ENCODE measurements around the gene DCN.
"Not testable (repeated sequence)": the region's sequence is repeated elsewhere in the genome, so short reads cannot be mapped to it uniquely, and the experiment has no call there.

The DCN gene

GRCh38 chr12:91182636-91183455, at the start of gene DCN:
Gene DCN (minus strand): TSS chr12:91182817. CDS start chr12:91178552, 4,265 bp downstream.
- DNase-seq (ENCODE audit: low read depth): no peak

GRCh38 chr12:91230841-91231240, 48.2 kb upstream of the DCN start:
- no peak for DNase-seq (ENCODE audit: low read depth)

GRCh38 chr12:91226951-91227350, 44.3 kb upstream of the DCN start:
- no peak for DNase-seq (ENCODE audit: low read depth)

- no peak for DNase-seq (ENCODE audit: low read depth)
These were observed 42.7 kb upstream of the DCN start for GRCh38 chr12:91225316-91225715.

GRCh38 chr12:91224401-91224800, 41.8 kb upstream of the DCN start:
- no peak for DNase-seq (ENCODE audit: low read depth)

- no peak for DNase-seq (ENCODE audit: low read depth)
These were observed 40.1 kb upstream of the DCN start for GRCh38 chr12:91222746-91223145.

- no peak for DNase-seq (ENCODE audit: low read depth)
These were observed 37.3 kb upstream of the DCN start for GRCh38 chr12:91219919-91220318.

GRCh38 chr12:91219511-91219910, 36.9 kb upstream of the DCN start:
- no peak for DNase-seq (ENCODE audit: low read depth)

GRCh38 chr12:91216871-91217270, 34.3 kb upstream of the DCN start:
- DNase-seq (ENCODE audit: low read depth): no peak

- no peak for DNase-seq (ENCODE audit: low read depth)
These were observed 33.4 kb upstream of the DCN start for GRCh38 chr12:91215940-91216454.

- DNase-seq (ENCODE audit: low read depth): no peak
These were observed 29.2 kb upstream of the DCN start for GRCh38 chr12:91211866-91212265.

GRCh38 chr12:91210618-91211017, 28.0 kb upstream of the DCN start:
- DNase-seq (ENCODE audit: low read depth): no peak

GRCh38 chr12:91210144-91210543, 27.5 kb upstream of the DCN start:
- no peak for DNase-seq (ENCODE audit: low read depth)

- DNase-seq (ENCODE audit: low read depth): not testable (repeated sequence)
These were observed 24.7 kb upstream of the DCN start for GRCh38 chr12:91207301-91207700.

- no peak for DNase-seq (ENCODE audit: low read depth)
These were observed 23.2 kb upstream of the DCN start for GRCh38 chr12:91205811-91206210.

GRCh38 chr12:91204421-91204820, 21.8 kb upstream of the DCN start:
- no peak for DNase-seq (ENCODE audit: low read depth)

GRCh38 chr12:91203610-91204009, 21.0 kb upstream of the DCN start:
- no peak for DNase-seq (ENCODE audit: low read depth)

- DNase-seq (ENCODE audit: low read depth): no peak
These were observed 19.8 kb upstream of the DCN start for GRCh38 chr12:91202390-91202789.

- DNase-seq (ENCODE audit: low read depth): no peak
These were observed 13.8 kb upstream of the DCN start for GRCh38 chr12:91196436-91196835.

- DNase-seq (ENCODE audit: low read depth): no peak
These were observed 11.9 kb upstream of the DCN start for GRCh38 chr12:91194500-91194899.

GRCh38 chr12:91191513-91192111, 9.0 kb upstream of the DCN start:
- no peak for DNase-seq (ENCODE audit: low read depth)

GRCh38 chr12:91189516-91189915, 6.9 kb upstream of the DCN start:
- no peak for DNase-seq (ENCODE audit: low read depth)

GRCh38 chr12:91188778-91189177, 6.2 kb upstream of the DCN start:
- DNase-seq (ENCODE audit: low read depth): no peak

GRCh38 chr12:91186156-91186555, 3.5 kb upstream of the DCN start:
- no peak for DNase-seq (ENCODE audit: low read depth)

All from stimulated activated CD8-positive, alpha-beta memory T cell treated with anti-CD3 and anti-CD28 coated beads, Interleukin-15, amount 100 ng/mL, for 1 hour (primary cell).